ENCODE measurements around the gene CSMD2. TPM values are rescaled to one million over a fixed set of nuclear protein-coding genes. Genes with fewer than 3 reads are reported as not detected.

Gene CSMD2
- polyA plus RNA-seq, 1 of the 3 experiments (the other 2 are of a cell fraction) = not detected

DNA sequence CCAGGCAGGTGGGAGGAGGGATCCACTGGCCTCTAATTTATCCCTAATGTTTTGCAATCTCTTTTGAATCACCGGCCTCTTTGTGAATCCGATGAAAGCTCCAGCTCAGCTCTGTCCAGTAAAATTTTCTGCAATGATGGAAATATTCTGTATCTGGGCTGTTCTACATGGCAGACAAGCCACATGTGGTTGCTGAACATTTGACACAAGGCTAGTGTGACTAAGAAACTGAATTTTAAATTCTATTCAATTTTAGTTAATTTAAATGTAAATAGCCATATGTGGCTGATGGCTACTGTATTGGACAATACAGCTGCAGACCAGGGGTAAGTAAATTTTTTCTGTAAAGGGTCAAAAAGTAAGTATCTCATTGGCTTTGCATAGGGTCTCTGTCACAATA, 135.1 kb downstream of the CSMD2 start:
- Histone ChIP-seq H3K4me2 (no peak overlapping the region), H3K4me3 (ENCODE audit: low read depth in 2 of 2, low read length in 1 of 2) (no peak overlapping the region), H3K79me2 (ENCODE audit: insufficient read depth) (no peaks in the 10 kb centered on the region), H3F3A (replicated peaks; ENCODE audit: insufficient read depth) (no peaks in the 10 kb centered on the region), H3K27ac (ENCODE audit: low read depth in 2 of 2, low read length in 1 of 2) (no peak overlapping the region), H3K4me1 (ENCODE audit: control insufficient read depth in 1 of 2, insufficient read depth in 2 of 2, low read depth in 1 of 2, low read length in 1 of 2) (no peaks in the 10 kb centered on the region), H4K20me1 (ENCODE audit: insufficient read depth) (no peaks in the 10 kb centered on the region), H3K9me2 (no peaks in the 10 kb centered on the region), H3K9me3 (no peaks in the 10 kb centered on the region), H3K9ac (no peak overlapping the region), H3K36me3 (replicated peaks in 1 of 2; ENCODE audit: control insufficient read depth in 1 of 2, insufficient read depth in 2 of 2, low read length in 1 of 2) (no peaks in the 10 kb centered on the region), H3K27me3 (ENCODE audit: insufficient read depth) (no peaks in the 10 kb centered on the region), H2AFZ (ENCODE audit: low read depth) (no peak overlapping the region)
- no peak for DNase-seq
- WGBS (ENCODE audit: low lambda C conversion rate) = 45% methylated on average over 2 of the region's 2 CpGs
- ChIA-PET CTCF (no interaction called here), POLR2A (interaction anchor here (0.6 kb wide), 1 partner anchor 1784 kb away, joined by 3 read pairs; no protein-coding TSS in a partner anchor)
- TF ChIP-seq TEAD4 (IDR thresholded peaks at IDR 0.05; ENCODE audit: borderline replicate concordance, insufficient read depth) (no peak), MEF2A (IDR thresholded peaks at IDR 0.05; ENCODE audit: borderline replicate concordance, low read depth) (no peak), GATA2 (CRISPR knock-in tag; IDR thresholded peaks at IDR 0.05) (no peak), EZH2phosphoT487 (IDR thresholded peaks at IDR 0.05; ENCODE audit: borderline replicate concordance, low read depth) (no peak), FOSL2 (IDR thresholded peaks at IDR 0.05; ENCODE audit: borderline replicate concordance, low read depth) (no peak)
- TF ChIP-seq, protein P1, sequence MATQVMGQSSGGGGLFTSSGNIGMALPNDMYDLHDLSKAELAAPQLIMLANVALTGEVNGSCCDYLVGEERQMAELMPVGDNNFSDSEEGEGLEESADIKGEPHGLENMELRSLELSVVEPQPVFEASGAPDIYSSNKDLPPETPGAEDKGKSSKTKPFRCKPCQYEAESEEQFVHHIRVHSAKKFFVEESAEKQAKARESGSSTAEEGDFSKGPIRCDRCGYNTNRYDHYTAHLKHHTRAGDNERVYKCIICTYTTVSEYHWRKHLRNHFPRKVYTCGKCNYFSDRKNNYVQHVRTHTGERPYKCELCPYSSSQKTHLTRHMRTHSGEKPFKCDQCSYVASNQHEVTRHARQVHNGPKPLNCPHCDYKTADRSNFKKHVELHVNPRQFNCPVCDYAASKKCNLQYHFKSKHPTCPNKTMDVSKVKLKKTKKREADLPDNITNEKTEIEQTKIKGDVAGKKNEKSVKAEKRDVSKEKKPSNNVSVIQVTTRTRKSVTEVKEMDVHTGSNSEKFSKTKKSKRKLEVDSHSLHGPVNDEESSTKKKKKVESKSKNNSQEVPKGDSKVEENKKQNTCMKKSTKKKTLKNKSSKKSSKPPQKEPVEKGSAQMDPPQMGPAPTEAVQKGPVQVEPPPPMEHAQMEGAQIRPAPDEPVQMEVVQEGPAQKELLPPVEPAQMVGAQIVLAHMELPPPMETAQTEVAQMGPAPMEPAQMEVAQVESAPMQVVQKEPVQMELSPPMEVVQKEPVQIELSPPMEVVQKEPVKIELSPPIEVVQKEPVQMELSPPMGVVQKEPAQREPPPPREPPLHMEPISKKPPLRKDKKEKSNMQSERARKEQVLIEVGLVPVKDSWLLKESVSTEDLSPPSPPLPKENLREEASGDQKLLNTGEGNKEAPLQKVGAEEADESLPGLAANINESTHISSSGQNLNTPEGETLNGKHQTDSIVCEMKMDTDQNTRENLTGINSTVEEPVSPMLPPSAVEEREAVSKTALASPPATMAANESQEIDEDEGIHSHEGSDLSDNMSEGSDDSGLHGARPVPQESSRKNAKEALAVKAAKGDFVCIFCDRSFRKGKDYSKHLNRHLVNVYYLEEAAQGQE (IDR thresholded peaks at IDR 0.05; ENCODE audit: low read depth, low read length) = no peak

DNA sequence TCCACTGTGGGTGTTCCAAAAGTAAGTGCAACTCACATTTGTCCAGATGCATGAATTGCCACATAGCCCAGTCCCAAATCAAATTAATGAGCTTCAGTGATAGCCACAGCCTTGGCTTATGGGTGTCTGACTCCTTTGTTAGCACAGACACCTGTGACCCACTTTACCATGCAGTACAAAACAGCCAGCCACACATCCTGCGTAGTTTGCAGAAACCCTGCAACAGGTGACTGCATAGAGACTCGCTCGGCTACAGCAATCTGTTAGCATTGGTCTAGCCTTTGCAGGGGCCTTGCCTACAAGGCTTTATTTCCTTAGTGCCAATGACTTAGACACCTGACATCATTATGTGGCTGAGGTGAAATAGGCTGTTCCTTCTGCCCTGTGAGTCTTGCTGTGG, 135.5 kb downstream of the CSMD2 start:
- POLR2A ChIA-PET = interaction anchor here (0.6 kb wide), 1 partner anchor 1784 kb away, joined by 3 read pairs; no protein-coding TSS in a partner anchor
- H3K79me2 ChIP-seq (ENCODE audit: insufficient read depth) = no peaks in the 10 kb centered on the region
- no peaks in the 10 kb centered on the region for H3K9me3 ChIP-seq
- H3K4me2 ChIP-seq = no peak overlapping the region
- CTCF ChIA-PET = interaction anchor here (1.1 kb wide), 1 partner anchor 28 kb away, joined by 3 read pairs; no protein-coding TSS in a partner anchor
- no peak overlapping the region for H3K27ac ChIP-seq (ENCODE audit: low read depth in 2 of 2, low read length in 1 of 2)
- no peaks in the 10 kb centered on the region for H4K20me1 ChIP-seq (ENCODE audit: insufficient read depth)
- no peaks in the 10 kb centered on the region for H3K27me3 ChIP-seq (ENCODE audit: insufficient read depth)
- no peak for DNase-seq
- no peak overlapping the region for H3K4me3 ChIP-seq (ENCODE audit: low read depth in 2 of 2, low read length in 1 of 2)
- H3K9me2 ChIP-seq = no peaks in the 10 kb centered on the region
- H3F3A ChIP-seq (replicated peaks; ENCODE audit: insufficient read depth) = no peaks in the 10 kb centered on the region
- H3K36me3 ChIP-seq (replicated peaks in 1 of 2; ENCODE audit: control insufficient read depth in 1 of 2, insufficient read depth in 2 of 2, low read length in 1 of 2) = no peaks in the 10 kb centered on the region
- no peak for TF ChIP-seq FOSL2 (IDR thresholded peaks at IDR 0.05; ENCODE audit: borderline replicate concordance, low read depth)
- no peak for TF ChIP-seq MAX (IDR thresholded peaks at IDR 0.05; ENCODE audit: low read depth)
- no peak for TF ChIP-seq EP300 (IDR thresholded peaks at IDR 0.05; ENCODE audit: borderline replicate concordance in 1 of 2, low read depth in 1 of 2, low read length in 1 of 2)
- TF ChIP-seq NFIC (IDR thresholded peaks at IDR 0.05; ENCODE audit: borderline replicate concordance) = no peak
- no peak for TF ChIP-seq IRF3 (IDR thresholded peaks at IDR 0.05; ENCODE audit: low read depth, low read length)
- TF ChIP-seq POLR2AphosphoS5 (IDR thresholded peaks at IDR 0.05; ENCODE audit: low read depth, low read length) = no peak
- no peak for TF ChIP-seq ELF1 (IDR thresholded peaks at IDR 0.05)
- TF ChIP-seq, protein P2, sequence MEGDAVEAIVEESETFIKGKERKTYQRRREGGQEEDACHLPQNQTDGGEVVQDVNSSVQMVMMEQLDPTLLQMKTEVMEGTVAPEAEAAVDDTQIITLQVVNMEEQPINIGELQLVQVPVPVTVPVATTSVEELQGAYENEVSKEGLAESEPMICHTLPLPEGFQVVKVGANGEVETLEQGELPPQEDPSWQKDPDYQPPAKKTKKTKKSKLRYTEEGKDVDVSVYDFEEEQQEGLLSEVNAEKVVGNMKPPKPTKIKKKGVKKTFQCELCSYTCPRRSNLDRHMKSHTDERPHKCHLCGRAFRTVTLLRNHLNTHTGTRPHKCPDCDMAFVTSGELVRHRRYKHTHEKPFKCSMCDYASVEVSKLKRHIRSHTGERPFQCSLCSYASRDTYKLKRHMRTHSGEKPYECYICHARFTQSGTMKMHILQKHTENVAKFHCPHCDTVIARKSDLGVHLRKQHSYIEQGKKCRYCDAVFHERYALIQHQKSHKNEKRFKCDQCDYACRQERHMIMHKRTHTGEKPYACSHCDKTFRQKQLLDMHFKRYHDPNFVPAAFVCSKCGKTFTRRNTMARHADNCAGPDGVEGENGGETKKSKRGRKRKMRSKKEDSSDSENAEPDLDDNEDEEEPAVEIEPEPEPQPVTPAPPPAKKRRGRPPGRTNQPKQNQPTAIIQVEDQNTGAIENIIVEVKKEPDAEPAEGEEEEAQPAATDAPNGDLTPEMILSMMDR (IDR thresholded peaks at IDR 0.05) = no peak
- TF ChIP-seq MXI1 (IDR thresholded peaks at IDR 0.05; ENCODE audit: low read depth, low read length) = no peak
- no peak for TF ChIP-seq SIN3A (IDR thresholded peaks at IDR 0.05; ENCODE audit: borderline replicate concordance, low read depth, low read length)
- TF ChIP-seq NRF1 (IDR thresholded peaks at IDR 0.05; ENCODE audit: low read depth, low read length) = no peak
- WGBS (ENCODE audit: low lambda C conversion rate) = 42% methylated on average over 3 of the region's 3 CpGs
- no peak overlapping the region for H2AFZ ChIP-seq (ENCODE audit: low read depth)
- H3K4me1 ChIP-seq (ENCODE audit: control insufficient read depth in 1 of 2, insufficient read depth in 2 of 2, low read depth in 1 of 2, low read length in 1 of 2) = no peaks in the 10 kb centered on the region
- H3K9ac ChIP-seq = no peak overlapping the region
